ENCODE measurements around the gene SV2B.
"Not testable (repeated sequence)": the region's sequence is repeated elsewhere in the genome, so short reads cannot be mapped to it uniquely, and the experiment has no call there.

Gene SV2B

GRCh38 chr15:91099995-91100813, at the start of gene SV2B:
SV2B (plus strand) TSS chr15:91100257; CDS start chr15:91226264, 126,007 bp downstream.
- DNase-seq, result no peak

GRCh38 chr15:91051248-91051647, 48.8 kb upstream of the SV2B start:
- DNase-seq, result no peak

- DNase-seq, result no peak
Measured at GRCh38 chr15:91054816-91055215, 45.2 kb upstream of the SV2B start.

- peak; percentile 7 for DNase-seq
Measured at GRCh38 chr15:91055548-91056331, 44.3 kb upstream of the SV2B start.

GRCh38 chr15:91061230-91061629, 38.8 kb upstream of the SV2B start:
- DNase-seq, result no peak

GRCh38 chr15:91061997-91062396, 38.1 kb upstream of the SV2B start:
- DNase-seq, result no peak

- no peak for DNase-seq
Measured at GRCh38 chr15:91065505-91065904, 34.6 kb upstream of the SV2B start.

GRCh38 chr15:91067036-91067435, 33.0 kb upstream of the SV2B start:
- DNase-seq, result peak; percentile 5

- DNase-seq, result no peak
Measured at GRCh38 chr15:91068436-91068835, 31.6 kb upstream of the SV2B start.

GRCh38 chr15:91068966-91069365, 31.1 kb upstream of the SV2B start:
- DNase-seq, result no peak

- DNase-seq, result no peak
Measured at GRCh38 chr15:91070872-91071271, 29.2 kb upstream of the SV2B start.

GRCh38 chr15:91072161-91072560, 27.9 kb upstream of the SV2B start:
- no peak for DNase-seq

- DNase-seq, result no peak
Measured at GRCh38 chr15:91073077-91073476, 27.0 kb upstream of the SV2B start.

- no peak for DNase-seq
Measured at GRCh38 chr15:91073768-91074167, 26.3 kb upstream of the SV2B start.

- DNase-seq, result no peak
Measured at GRCh38 chr15:91075739-91076138, 24.3 kb upstream of the SV2B start.

GRCh38 chr15:91077029-91077428, 23.0 kb upstream of the SV2B start:
- no peak for DNase-seq

GRCh38 chr15:91093866-91094265, 6.2 kb upstream of the SV2B start:
- DNase-seq, result not testable (repeated sequence)

- DNase-seq, result no peak
Measured at GRCh38 chr15:91098451-91098850, 1.6 kb upstream of the SV2B start.

GRCh38 chr15:91099616-91099994, 452 bp upstream of the SV2B start:
- DNase-seq, result no peak

- no peak for DNase-seq
Measured at GRCh38 chr15:91100814-91101607, 954 bp downstream of the SV2B start.

- DNase-seq, result no peak
Measured at GRCh38 chr15:91101608-91101920, 1.5 kb downstream of the SV2B start.

GRCh38 chr15:91102546-91103330, 2.7 kb downstream of the SV2B start:
- no peak for DNase-seq

- DNase-seq, result no peak
Measured at GRCh38 chr15:91104111-91104510, 4.1 kb downstream of the SV2B start.

Data from NK-92 treated with Interleukin-12 subunit alpha and Interleukin-12 subunit beta, amount 100 ng/mL, for 24 hours (cell line).